Stomach (tissue), 9 donors: ENCODE data around the gene EML6. TPM values are rescaled to one million over a fixed set of nuclear protein-coding genes. Genes with fewer than 3 reads are reported as not detected.

ENCODE experiments used
- DNase-seq, 2 donors: peaks; one replicate each; pipeline versions ENCODE4 v3.0.0 to v3.0.0-alpha.2; 2013 to 2019
- H3K27ac ChIP-seq, 5 donors: fragments of 200-600 bp in 4 of 5; sonication (generic) in 4 of 5; one replicate each; pipeline ENCODE4 v1.5.1; 2013 to 2019; ENCODE audit warnings: mild to moderate bottlenecking in 1 of 5, moderate library complexity in 1 of 5
- H3K27me3 ChIP-seq, 3 donors: fragments of 200-600 bp; sonication (generic); one replicate each; pipeline ENCODE4 v1.5.1; 2017 to 2019; ENCODE audit warnings: mixed run types in 1 of 3
- H3K36me3 ChIP-seq, 4 donors: fragments of 200-600 bp; sonication (generic); 1 replicate in 3 of 4; 2 replicates in 1 of 4; pipeline ENCODE4 v1.5.1; 2016 to 2019
- H3K4me1 ChIP-seq, 4 donors: fragments of 200-600 bp; sonication (generic); one replicate each; pipeline ENCODE4 v1.5.1; 2016 to 2019
- H3K4me3 ChIP-seq, 4 donors: fragments of 200-600 bp; sonication (generic) in 3 of 4; one replicate each; pipeline ENCODE4 v1.5.1; 2016 to 2019; ENCODE audit warnings: mild to moderate bottlenecking in 1 of 4
- H3K9me3 ChIP-seq, 4 donors: fragments of 200-600 bp; sonication (generic); one replicate each; pipeline ENCODE4 v1.5.1; 2016 to 2019
- EP300 ChIP-seq: sonication (generic); formaldehyde crosslinking; IDR thresholded peaks from one replicate; pipeline ENCODE4 v1.6.1; 2017; ENCODE audit warnings: antibody characterized with exemption
- POLR2A ChIP-seq, 4 donors: fragments of 450-650 bp; IDR thresholded peaks; one replicate each; pipeline ENCODE4 v1.6.1; 2016; ENCODE audit warnings: antibody characterized with exemption in 4 of 4, control low read depth in 2 of 4, mild to moderate bottlenecking in 1 of 4, moderate library complexity in 1 of 4
- POLR2AphosphoS5 ChIP-seq, 3 donors: sonication (generic); formaldehyde crosslinking; IDR thresholded peaks; one replicate each; pipeline ENCODE4 v1.6.1; 2016; ENCODE audit warnings: antibody characterized with exemption in 3 of 3
- WGBS, 5 donors: extraction: QIAGEN DNeasy Blood & Tissue Kit in 3 of 5; methylation state at CpG; one replicate each; pipeline versions ENCODE4 v1.1.5 to v1.1.7; 2013 to 2018; 5-methylcytosine and 5-hydroxymethylcytosine counted together
- intact Hi-C: fragments of 100-400 bp; cut with DNase I; formaldehyde crosslinking; loops from one replicate; pipeline ENCODE4 v1.15.1; 2023; ENCODE audit warnings: low total_unique reads
- polyA plus RNA-seq, 3 donors: library from polyadenylated mRNA; stranded (reverse); fragments of 200-250 nt; gene quantifications; one replicate each; pipeline ENCODE4 v1.2.3, GENCODE V29; 2013
- total RNA-seq, 5 donors: library from RNA; depleted of rRNA; stranded (reverse); fragments of >200 nt; gene quantifications; one replicate each; pipeline versions ENCODE4 v1.1.0 to v1.2.3, GENCODE V29; 2014 to 2016
- TF ChIP-seq, protein P1 (sequence below), 7 experiments: fragments of 450-650 bp in 4 of 7; fragments of 200-600 bp in 3 of 7; sonication (generic) in 3 of 7; IDR thresholded peaks; one replicate each; pipeline ENCODE4 v1.5.1; 2016 to 2019; ENCODE audit warnings: antibody characterized with exemption in 7 of 7, control low read depth in 2 of 7, mild to moderate bottlenecking in 1 of 7
- donor health status: healthy with polysubstance abuse.
- donor health status: Bipolar disorder and iron deficiency.
- donor health status: healthy.

Gene EML6
- total and polyA plus RNA-seq, 8 donors, result 0.45 to 10.1 (median 1.8) TPM; not detected in 1

DNA sequence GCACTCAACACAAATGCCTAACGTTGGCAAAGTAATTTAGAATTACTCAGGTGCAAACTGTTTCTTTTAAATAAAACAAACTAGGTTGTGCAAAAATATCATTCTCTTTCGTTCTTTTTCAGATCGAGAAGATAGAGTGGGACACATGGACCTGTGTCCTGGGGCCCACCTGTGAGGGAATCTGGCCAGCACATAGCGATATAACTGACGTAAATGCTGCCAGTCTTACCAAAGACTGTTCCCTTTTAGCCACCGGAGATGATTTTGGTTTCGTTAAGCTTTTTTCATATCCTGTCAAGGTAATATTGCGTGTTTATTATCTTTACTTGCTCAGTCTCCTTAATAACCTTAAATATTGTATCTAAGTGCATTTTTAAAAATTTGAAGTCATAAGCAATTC lies 193.2 kb downstream of the EML6 start:
- Histone ChIP-seq H3K27ac (no peak overlapping the region), H3K36me3 (no peaks in the 10 kb centered on the region), H3K4me3 (no peak overlapping the region), H3K9me3 (peaks cover 0 to 7% (median 0%) of the 10 kb centered on the region in 4 donors), H3K4me1 (no peaks in the 10 kb centered on the region), H3K27me3 (no peaks in the 10 kb centered on the region)
- intact Hi-C loops, result no loop called here
- no peak for DNase-seq
- TF ChIP-seq, protein P1, sequence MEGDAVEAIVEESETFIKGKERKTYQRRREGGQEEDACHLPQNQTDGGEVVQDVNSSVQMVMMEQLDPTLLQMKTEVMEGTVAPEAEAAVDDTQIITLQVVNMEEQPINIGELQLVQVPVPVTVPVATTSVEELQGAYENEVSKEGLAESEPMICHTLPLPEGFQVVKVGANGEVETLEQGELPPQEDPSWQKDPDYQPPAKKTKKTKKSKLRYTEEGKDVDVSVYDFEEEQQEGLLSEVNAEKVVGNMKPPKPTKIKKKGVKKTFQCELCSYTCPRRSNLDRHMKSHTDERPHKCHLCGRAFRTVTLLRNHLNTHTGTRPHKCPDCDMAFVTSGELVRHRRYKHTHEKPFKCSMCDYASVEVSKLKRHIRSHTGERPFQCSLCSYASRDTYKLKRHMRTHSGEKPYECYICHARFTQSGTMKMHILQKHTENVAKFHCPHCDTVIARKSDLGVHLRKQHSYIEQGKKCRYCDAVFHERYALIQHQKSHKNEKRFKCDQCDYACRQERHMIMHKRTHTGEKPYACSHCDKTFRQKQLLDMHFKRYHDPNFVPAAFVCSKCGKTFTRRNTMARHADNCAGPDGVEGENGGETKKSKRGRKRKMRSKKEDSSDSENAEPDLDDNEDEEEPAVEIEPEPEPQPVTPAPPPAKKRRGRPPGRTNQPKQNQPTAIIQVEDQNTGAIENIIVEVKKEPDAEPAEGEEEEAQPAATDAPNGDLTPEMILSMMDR (IDR thresholded peaks at IDR 0.05), result no peak
- TF ChIP-seq POLR2AphosphoS5 (IDR thresholded peaks at IDR 0.05), result no peak
- TF ChIP-seq EP300, result no peak
- TF ChIP-seq POLR2A (IDR thresholded peaks at IDR 0.05), result no peak
- 88 to 95% (median 93%) methylated on average over 8 of the region's 8 CpGs for WGBS, 5 donors

DNA sequence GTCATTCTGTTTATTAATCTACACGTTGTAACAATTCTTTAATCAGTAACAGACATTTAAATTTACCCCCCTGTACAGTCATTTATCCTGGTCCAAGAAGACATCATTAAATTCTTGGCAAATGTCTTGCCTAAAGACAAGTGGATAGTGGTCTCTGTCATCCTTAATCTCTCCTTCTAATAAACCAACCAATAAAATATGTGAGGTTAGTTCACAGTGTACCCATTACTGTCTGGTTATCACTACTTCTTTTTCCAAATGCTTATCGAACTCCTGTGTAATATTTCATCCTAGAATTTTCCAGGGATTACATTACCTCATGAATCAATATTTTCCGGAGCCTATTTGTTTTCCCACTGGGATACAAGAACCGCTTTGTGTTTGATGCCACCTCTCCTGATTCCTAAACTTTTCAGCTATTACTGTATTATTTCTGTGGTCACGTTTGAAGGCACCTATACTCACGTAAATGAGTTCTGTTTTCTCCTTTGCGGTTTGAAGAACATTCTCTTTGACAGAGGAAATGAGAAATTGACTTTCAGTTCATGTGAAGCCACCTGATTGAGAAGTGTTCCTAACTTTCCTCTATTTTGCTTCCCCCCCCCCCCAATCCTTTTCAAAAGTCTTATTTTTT lies 195.3 kb downstream of the EML6 start:
- WGBS, 5 donors, result 79 to 86% (median 81%) methylated on average over 7 of the region's 7 CpGs
- H3K4me3 ChIP-seq, result no peak overlapping the region
- no peak for TF ChIP-seq EP300
- TF ChIP-seq POLR2AphosphoS5 (IDR thresholded peaks at IDR 0.05), result no peak
- no peak overlapping the region for H3K27ac ChIP-seq
- H3K4me1 ChIP-seq, result no peaks in the 10 kb centered on the region
- H3K27me3 ChIP-seq, result no peaks in the 10 kb centered on the region
- no peaks in the 10 kb centered on the region for H3K36me3 ChIP-seq
- DNase-seq, result no peak
- intact Hi-C loops, result no loop called here
- H3K9me3 ChIP-seq, result peaks cover 0 to 10% (median 0%) of the 10 kb centered on the region in 4 donors

DNA sequence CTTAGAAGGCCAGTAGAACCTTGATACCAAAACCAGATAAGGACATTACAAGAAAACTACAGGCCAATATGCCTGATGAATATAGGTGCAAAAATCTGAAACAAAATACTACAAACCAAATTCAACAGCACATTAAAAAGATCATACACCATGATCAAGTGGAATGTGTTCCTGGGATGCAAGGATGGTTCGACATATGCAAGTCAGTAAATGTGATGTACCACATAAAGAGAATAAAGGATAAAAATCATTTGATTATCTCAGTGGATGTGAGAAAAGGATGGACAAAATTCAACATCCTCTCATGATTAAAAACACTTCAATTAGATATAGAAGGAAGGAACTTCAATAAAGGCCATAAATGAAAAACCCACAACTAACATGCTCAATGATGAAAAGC lies 197.2 kb downstream of the EML6 start:
- TF ChIP-seq, protein P1 (IDR thresholded peaks at IDR 0.05), result no peak
- TF ChIP-seq EP300 (no peak), POLR2A (IDR thresholded peaks at IDR 0.05) (no peak), POLR2AphosphoS5 (IDR thresholded peaks at IDR 0.05) (no peak)
- 93 to 100% (median 95%) methylated on average over 1 of the region's 1 CpG for WGBS, 5 donors
- no peak overlapping the region for H3K27ac ChIP-seq
- intact Hi-C loops, result no loop called here
- no peaks in the 10 kb centered on the region for H3K36me3 ChIP-seq
- H3K9me3 ChIP-seq, result peaks cover 0 to 10% (median 0%) of the 10 kb centered on the region in 4 donors
- no peak for DNase-seq
- H3K4me1 ChIP-seq, result no peaks in the 10 kb centered on the region
- no peak overlapping the region for H3K4me3 ChIP-seq
- H3K27me3 ChIP-seq, result no peaks in the 10 kb centered on the region

DNA sequence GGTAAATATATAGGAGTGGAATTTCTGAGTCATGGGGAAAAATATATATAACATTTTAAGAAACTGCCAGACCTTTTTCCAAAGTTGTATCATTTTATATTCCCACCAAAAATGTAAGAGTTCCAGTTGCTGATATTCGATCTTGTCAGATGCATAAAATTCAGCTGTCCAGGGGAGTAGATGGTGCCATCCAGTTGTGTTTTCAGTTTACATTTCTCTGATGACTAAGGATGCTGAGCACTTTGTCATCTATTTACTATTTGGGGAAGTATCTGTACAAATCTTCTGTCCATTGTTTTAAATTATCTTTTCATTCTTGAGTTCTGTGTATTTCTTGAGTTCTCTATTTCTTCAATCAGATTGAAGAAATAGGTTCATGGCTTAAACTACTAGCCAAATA lies 200.7 kb downstream of the EML6 start:
- Histone ChIP-seq H3K4me1 (peaks cover 0 to 14% (median 0%) of the 10 kb centered on the region in 4 donors), H3K4me3 (no peak overlapping the region), H3K27me3 (no peaks in the 10 kb centered on the region), H3K27ac (no peak overlapping the region), H3K9me3 (peaks cover 0 to 10% (median 0%) of the 10 kb centered on the region in 4 donors), H3K36me3 (no peaks in the 10 kb centered on the region)
- no peak for DNase-seq
- intact Hi-C loops, result no loop called here
- TF ChIP-seq, protein P1 (IDR thresholded peaks at IDR 0.05), result no peak
- TF ChIP-seq POLR2AphosphoS5 (IDR thresholded peaks at IDR 0.05), result no peak
- TF ChIP-seq EP300, result no peak
- no peak for TF ChIP-seq POLR2A (IDR thresholded peaks at IDR 0.05)
- WGBS, 5 donors, result 91 to 94% (median 94%) methylated on average over 1 of the region's 1 CpG

DNA sequence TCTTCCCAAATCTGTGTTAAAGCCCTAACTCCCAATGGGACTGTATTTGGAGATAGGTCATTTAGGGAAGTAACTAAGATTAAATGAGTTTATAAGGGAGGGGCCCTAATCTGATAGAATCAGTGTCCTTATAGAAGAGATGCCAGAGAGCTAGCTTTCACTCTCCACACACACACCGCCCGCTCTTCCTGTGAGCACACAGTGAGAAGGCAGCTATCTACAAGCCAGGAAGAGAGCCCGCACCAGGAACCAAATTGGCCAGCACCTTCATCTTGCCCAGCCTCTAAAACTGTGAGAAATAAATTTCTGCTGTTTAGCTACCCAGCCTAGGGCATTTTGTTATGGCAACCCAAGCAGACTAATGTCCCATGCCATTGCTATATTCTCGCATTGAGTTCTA lies 201.6 kb downstream of the EML6 start:
- Histone ChIP-seq H3K4me3 (no peak overlapping the region), H3K27me3 (no peaks in the 10 kb centered on the region), H3K4me1 (peaks cover 0 to 14% (median 0%) of the 10 kb centered on the region in 4 donors), H3K9me3 (peaks cover 0 to 10% (median 0%) of the 10 kb centered on the region in 4 donors), H3K27ac (no peak overlapping the region), H3K36me3 (no peaks in the 10 kb centered on the region)
- TF ChIP-seq, protein P1 (IDR thresholded peaks at IDR 0.05), result no peak
- no peak for TF ChIP-seq POLR2AphosphoS5 (IDR thresholded peaks at IDR 0.05)
- no peak for TF ChIP-seq POLR2A (IDR thresholded peaks at IDR 0.05)
- TF ChIP-seq EP300, result no peak
- 95 to 99% (median 97%) methylated on average over 4 of the region's 4 CpGs for WGBS, 5 donors
- DNase-seq, result no peak
- intact Hi-C loops, result no loop called here
